Measurements from ENCODE around the gene FLYWCH2.
A peak's percentile ranks its signal among the peaks of the same experiment; 100 is the strongest.

DNA sequence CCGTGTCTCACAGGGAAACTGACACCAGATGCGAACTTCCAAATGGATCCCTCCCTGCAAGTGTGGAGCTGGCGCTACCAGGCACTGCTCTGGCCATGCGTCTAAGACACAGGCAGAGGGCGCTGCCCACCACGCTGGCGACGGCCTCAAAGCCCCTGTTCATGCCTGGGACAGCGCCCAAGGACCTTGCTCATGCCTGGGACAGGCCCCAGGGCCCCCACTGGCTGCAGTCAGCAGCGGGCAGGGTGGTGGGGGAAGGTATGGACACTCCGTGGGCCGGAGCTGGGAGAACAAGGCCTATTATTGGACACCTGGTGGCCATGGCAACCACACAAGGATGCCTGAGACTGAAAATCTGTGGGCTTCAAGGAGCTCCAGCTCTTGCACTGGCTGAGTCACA lies 44.1 kb upstream of the FLYWCH2 start:
- TF ChIP-seq, protein P1, sequence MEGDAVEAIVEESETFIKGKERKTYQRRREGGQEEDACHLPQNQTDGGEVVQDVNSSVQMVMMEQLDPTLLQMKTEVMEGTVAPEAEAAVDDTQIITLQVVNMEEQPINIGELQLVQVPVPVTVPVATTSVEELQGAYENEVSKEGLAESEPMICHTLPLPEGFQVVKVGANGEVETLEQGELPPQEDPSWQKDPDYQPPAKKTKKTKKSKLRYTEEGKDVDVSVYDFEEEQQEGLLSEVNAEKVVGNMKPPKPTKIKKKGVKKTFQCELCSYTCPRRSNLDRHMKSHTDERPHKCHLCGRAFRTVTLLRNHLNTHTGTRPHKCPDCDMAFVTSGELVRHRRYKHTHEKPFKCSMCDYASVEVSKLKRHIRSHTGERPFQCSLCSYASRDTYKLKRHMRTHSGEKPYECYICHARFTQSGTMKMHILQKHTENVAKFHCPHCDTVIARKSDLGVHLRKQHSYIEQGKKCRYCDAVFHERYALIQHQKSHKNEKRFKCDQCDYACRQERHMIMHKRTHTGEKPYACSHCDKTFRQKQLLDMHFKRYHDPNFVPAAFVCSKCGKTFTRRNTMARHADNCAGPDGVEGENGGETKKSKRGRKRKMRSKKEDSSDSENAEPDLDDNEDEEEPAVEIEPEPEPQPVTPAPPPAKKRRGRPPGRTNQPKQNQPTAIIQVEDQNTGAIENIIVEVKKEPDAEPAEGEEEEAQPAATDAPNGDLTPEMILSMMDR (IDR thresholded peaks at IDR 0.05), result peak in 2 of 3 experiments; percentile 41 to 55
- TF ChIP-seq POLR2A (IDR thresholded peaks at IDR 0.05), result no peak

All from testis (tissue), 2 donors.